GM19438 (cell line): ENCODE results near the gene ADH5.
"Not testable (repeated sequence)": the region's sequence is repeated elsewhere in the genome, so short reads cannot be mapped to it uniquely, and the experiment has no call there.

ENCODE experiments used
- ATAC-seq: cut with Tn5 transposase; IDR thresholded peaks from one replicate; pipeline ENCODE4 v1.9.1; 2021; ENCODE audit warnings: low read depth; ENCODE audit not compliant: unreplicated experiment

ADH5 gene

GRCh38 chr4:99088023-99088449, 552 bp downstream of the ADH5 start:
- peak; percentile 18 for ATAC-seq

DNA sequence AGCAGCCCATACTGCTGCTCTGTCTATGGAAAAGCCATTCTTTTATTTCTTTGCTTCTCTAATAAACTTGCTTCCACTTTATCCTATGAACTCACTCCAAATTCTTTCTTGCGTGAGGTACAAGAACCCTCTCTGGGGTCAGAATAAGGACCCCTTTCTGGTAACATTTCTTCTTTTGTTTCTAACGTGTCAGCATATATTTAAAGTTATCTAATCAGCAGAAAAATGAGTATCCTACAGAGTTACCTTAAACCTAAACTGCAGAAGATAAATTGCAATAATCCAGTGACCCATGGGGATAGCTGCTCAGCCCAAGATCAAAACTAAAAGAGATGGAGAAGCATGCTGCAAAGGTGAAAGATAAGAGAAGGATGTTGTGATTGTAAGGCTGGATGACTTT, 4.0 kb downstream of the ADH5 start:
- no peak for ATAC-seq

- ATAC-seq: no peak
Observed at GRCh38 chr4:99082192-99082591, 6.4 kb downstream of the ADH5 start.

GRCh38 chr4:99080869-99081268, 7.7 kb downstream of the ADH5 start:
- not testable (repeated sequence) for ATAC-seq

DNA sequence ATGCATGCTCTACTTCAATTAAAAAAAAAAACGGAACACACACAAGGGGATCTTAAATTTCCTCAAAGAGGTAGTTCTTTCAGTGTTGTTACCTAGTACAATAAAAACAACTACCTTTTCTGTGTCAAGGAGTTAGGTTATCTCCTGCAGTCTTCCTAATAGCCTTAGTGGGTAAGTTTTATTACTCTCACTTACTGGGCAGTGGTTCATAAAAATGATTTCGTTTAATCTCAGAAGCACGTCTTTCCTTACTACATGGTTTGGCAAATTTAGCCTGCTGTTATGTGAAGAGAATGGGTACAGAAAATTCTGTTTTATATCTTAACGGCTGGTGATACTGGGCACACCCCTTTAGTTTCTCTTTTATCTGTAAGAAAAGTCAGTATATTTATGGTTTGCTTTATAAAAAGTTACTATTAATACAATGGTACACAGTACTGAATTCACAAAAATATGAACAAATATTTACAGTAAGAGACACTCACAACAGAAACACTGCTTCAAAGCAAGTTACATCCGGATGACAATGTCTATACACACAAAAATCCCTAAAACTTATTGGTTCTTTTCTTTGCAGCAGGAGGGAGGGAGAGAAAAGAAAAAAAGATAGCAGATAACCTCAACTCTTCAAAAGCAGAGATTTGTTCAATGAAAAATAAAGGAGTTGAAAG, 8.8 kb downstream of the ADH5 start:
- no peak for ATAC-seq

DNA sequence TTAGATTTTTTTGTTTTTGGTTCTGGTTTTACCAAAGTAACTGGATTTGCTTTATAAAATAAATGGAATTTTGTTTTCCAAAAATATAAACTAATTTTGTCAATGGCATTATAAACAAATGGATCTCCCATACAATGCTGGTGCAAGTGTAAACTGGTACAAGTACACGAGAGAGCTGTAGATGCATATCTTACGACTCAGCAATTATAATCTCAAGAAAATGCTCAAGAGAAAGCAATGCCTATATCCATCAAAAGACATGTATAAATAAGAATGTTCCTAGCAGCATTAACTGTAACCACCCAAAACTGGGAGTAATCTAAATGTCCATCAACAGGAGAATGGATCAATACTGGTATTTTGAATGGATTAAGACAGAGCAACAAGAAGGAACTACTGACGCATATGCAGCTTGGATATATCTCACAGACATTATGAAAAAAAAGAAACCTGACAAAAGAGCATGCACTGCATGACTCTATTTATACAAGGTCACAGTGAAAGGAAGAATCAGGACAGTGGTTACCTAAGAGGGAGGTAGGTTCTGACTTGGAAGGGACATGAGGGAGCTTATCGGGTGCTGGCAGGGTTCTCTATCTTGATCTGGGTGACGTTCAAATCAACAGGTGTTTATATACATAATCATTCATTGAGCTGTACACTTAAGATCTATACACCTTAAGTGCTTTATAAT, 9.5 kb downstream of the ADH5 start:
- ATAC-seq: no peak

- ATAC-seq: no peak
Observed at GRCh38 chr4:99078336-99078735, 10.3 kb downstream of the ADH5 start.

DNA sequence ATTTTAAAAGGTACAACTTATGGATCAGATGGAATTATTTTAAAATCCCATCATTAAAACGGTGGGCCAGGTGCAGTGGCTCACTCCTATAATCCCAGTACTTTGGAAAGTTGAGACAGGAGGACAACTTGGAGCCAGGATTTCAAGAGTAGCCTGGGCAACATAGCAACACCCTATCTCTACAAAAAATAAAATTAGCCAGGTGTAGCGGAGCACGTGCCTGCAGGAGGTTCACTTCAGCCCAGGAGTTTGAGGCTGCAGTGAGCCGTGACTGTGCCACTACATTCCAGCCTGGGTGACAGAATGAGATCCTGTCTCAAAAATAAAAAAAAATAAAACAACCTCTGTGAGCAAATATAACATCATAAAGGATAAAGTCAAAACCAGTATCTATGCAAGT, 11.4 kb downstream of the ADH5 start:
- ATAC-seq: no peak

DNA sequence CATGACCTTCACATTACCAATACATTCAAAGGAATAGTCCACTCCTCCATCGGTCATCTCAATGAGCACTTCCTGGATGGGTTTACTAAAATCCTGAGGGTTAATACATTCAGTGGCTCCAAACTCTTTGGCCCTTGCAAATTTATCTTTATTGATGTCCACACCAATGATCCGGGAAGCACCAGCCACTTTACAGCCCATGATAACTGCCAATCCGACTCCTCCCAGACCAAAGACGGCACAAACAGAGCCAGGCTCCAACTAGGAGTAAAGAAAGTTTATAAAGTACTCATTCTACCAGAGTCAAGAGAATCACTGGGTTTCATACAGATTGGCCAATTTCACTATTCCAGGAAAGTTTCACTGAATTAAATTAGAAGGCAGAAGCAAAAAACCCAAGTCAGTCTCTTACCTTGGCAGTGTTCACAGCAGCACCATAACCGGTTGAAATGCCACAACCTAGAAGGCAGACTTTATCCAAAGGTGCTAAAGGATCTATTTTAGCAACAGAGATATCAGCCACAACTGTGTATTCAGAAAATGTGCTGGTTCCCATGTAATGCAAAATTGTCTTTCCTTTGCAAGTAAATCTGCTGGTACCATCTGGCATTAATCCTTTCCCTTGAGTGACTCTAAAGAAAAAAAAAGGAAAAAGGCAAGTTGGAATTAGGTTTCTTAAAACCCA, 12.2 kb downstream of the ADH5 start:
- no peak for ATAC-seq

DNA sequence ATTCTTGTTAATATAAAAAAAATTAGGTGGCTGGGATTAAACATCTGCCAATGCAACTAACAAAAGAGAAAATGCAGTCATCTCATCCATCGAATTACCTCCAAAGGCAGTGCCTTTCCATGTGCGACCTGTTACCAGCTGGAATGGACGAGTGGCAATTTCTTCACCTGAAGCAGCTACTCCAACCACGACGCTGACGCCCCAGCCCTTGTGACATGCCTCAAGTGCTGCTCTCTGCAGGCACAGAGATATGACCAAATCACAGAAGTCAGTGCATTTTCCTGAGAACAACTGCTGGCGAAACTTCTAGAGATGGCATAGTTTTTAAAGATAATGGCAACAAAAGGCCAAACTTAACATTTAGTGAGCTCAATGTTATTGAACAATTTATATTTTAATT, 13.8 kb downstream of the ADH5 start:
- no peak for ATAC-seq

- ATAC-seq: no peak
Observed at GRCh38 chr4:99071159-99071558, 17.4 kb downstream of the ADH5 start.

DNA sequence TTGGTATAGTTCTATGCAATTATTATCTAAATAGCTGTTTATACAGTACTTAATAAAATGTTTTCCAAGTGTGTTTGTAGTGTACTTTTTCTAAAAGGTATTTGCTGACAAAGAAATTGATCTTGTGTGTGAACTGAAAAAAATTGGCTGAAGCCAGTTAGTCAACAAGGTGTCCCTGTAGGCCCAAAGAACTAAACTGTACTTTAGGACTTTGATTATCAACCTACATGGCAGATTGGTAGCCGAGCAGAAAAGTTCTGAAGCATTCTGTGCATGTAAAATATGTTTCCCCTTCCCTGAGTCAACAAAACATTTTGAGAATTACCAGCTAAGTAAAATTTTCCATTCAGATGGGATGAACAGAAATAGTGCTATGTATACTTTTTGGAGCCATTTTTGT, 21.0 kb downstream of the ADH5 start:
- no peak for ATAC-seq

GRCh38 chr4:99065521-99065920, 23.1 kb downstream of the ADH5 start:
- not testable (repeated sequence) for ATAC-seq

GRCh38 chr4:99062120-99062519, 26.5 kb downstream of the ADH5 start:
- no peak for ATAC-seq

GRCh38 chr4:99061048-99061700, 27.4 kb downstream of the ADH5 start:
- ATAC-seq: no peak

DNA sequence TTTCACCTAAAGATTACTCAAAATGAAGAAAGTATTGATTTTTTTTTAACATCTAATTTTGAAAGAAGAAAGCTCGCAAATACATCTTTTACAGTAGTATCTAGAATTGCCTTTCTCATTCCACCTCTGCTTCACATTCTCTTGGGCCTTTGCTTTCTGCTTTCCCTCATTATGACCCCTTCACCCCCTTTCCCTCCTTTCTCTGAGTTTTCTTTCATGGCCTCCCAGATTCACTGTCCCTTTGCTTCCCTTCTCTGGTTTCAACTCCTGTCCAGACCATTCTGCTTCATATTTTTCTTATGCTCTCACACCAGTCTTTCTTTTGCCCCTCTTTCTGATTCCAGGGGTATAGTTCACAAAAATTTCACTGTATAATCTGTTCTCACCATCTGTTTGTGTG, 29.0 kb downstream of the ADH5 start:
- no peak for ATAC-seq

GRCh38 chr4:99058228-99058627, 30.4 kb downstream of the ADH5 start:
- ATAC-seq: no peak

- ATAC-seq: peak; percentile 73
Observed at GRCh38 chr4:99054428-99054994, 34.1 kb downstream of the ADH5 start.

- no peak for ATAC-seq
Observed at GRCh38 chr4:99052902-99053301, 35.7 kb downstream of the ADH5 start.

DNA sequence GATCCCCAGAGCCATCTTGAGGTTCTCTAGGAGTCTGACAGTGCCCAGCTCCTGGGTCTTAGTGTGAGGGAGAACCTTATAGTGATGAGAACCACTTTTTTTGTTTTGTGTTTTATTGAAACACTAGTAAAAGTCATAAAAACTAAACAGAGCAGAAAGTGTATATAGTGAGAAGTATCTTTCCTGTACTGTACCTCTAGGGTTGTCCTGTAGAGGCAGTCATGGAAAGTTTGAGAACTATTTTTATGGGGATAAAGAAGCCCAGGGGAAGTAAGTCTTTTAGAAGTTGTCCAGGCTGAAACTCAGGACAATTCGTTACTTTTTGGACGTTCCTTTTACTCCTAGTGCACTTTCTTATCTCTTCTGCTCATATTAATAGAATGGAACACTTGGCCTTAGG, 40.9 kb downstream of the ADH5 start:
- no peak for ATAC-seq

DNA sequence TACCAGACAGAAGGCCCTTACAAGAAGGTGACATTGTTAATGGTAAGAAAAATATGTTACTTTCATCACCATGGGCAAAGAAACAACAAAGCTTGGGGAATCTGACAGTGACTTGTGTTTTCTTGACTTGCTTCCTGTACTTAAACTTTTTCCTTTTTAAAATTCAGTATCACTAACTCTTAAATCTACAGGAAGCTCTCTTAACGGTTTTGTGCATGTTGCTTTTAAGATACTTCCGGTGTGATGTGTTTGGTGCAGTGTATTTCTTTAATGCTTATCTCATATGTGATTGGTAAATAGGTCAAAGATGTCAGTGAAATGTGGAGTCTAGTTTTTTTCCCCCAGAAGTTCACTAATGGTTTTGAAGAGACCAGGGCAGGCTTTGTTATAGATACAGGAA, 45.2 kb downstream of the ADH5 start:
- ATAC-seq: no peak
